HG03095 (cell line): ENCODE results near the gene RNF167.
"Not testable (repeated sequence)": the region's sequence is repeated elsewhere in the genome, so short reads cannot be mapped to it uniquely, and the experiment has no call there.

ENCODE experiments used
- ATAC-seq: cut with Tn5 transposase; IDR thresholded peaks from one replicate; pipeline ENCODE4 v1.9.1; 2021; ENCODE audit warnings: moderate library complexity; ENCODE audit not compliant: unreplicated experiment

RNF167 gene

DNA sequence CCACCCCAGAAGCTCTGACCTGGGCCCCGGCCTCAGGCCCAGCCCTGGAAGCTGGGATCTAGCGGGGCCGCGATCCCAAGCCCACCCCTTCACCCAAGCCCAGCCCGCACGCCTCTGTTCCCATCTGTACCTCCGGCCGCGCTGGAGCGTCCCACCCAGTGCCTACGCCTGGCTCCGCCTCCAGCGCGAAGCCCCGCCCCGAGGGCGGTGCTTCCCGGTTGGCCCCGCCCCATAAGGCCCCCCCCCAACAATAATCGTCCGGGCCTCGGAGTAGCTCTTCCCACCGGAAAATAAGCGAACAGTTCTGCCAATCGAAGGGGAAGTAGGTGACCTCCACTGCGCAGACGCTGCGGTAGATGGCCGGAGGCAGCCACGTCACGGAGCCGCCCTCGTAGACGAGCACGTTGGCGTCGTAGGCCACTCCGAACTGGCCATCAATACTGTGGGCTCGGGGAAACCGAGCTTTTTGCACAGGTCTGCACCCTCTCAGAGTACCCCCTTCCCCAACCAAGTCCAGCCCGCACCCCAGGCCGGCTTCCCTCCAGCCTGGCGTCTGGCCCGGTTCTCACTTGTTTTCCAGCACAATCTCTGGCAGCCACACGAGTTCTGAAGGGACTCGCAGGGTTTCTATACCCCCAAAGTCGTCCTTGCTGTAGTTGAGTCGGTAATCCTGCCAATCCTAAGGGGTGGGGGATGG lies 38.3 kb upstream of the RNF167 start:
- ATAC-seq = no peak

DNA sequence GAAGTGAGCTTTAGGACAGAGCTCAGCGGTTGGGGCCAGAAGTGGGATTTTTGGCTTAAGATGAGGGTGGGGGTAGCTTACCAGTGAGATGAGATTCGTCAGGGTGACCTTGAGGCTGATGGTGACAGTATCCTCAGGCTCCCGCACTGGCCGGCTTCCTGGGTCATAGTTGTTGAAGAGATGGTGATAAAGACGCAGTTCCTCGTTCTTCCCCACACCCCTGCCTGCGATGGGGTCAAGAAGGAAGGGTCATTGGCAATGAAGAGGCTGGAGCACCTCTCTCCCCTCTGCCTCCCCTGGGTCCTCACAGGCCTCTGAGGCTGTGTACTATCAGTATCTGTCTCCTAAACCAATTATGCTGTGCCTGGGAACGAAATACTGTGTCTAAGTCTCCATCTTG lies 37.5 kb upstream of the RNF167 start:
- ATAC-seq = no peak

- ATAC-seq = no peak
These were observed 36.8 kb upstream of the RNF167 start, which contains the start of gene CHRNE for GRCh38 chr17:4903051-4903818. TSS of gene CHRNE (minus strand) at chr17:4903098. CDS start at chr17:4903063, 35 bp downstream.

DNA sequence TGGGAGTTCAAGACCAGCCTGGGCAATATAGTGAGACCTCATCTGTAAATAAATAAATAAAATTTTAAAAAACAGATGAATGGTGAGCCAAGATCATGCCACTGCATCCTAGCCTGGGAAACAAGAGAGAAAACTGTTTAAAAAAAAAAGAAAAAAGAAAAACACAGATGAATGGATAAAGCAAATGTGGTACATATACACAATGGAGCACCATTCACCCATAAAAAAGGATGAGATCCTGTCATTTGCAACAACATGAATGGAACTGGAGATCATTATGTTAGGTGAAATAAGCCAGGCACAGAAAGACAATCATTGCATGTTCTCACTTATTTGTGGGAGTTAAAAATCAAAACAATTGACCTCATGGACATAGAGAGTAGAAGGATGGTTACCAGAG lies 33.4 kb upstream of the RNF167 start:
- ATAC-seq = not testable (repeated sequence)

GRCh38 chr17:4908301-4908700 lies 31.8 kb upstream of the RNF167 start:
- ATAC-seq = no peak

DNA sequence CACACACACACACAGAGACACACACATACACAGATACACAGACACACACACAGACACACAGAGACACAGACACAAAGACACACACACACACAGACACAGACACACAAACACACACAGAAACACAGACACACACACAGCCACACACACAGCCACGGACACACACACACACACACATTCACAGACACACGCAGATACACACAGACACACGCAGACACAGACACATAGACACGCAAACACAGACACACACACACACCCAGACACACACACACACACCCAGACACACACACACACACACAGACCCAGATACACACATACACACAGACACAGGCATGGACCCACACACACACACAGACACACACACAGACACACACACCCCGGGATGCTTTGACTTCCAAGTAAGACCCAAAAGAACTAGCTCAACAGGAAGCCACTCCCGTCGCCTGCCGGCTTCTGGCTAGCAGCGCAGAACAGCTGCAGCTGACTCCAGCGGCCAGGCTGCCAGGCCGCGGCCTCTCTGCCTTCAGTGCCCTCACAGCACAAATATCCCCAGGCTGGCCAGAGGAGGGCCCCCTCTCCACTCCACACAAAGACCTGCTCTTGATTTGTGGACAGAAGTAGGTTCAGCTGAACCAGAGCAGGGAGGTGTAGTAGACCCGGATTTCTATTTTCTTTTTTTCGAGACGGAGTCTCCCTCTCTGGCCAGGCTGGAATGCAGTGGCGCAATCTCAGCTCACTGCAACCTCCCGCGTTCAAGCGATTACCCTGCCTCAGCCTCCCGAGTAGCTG lies 31.2 kb upstream of the RNF167 start:
- ATAC-seq = no peak

DNA sequence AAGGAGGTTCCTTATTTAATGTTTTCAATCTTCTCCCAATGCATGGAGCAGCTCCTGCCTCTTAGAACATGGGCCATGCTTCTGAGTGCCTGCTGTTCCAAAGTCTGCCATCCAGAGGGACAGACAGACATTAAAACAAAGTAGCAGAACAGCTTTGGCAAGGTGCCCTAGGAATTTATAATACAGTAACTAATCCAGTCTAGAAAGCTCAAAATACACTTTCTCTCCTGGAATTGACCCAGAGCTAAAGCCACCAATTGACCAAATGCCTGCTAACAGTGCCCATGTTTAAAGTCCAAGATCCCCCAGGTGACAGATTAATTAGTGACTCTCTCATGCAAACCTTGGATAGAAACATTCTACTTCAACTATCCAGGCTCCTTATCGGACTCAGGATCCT lies 26.1 kb upstream of the RNF167 start:
- ATAC-seq = no peak

GRCh38 chr17:4914551-4914950 lies 25.5 kb upstream of the RNF167 start:
- not testable (repeated sequence) for ATAC-seq

DNA sequence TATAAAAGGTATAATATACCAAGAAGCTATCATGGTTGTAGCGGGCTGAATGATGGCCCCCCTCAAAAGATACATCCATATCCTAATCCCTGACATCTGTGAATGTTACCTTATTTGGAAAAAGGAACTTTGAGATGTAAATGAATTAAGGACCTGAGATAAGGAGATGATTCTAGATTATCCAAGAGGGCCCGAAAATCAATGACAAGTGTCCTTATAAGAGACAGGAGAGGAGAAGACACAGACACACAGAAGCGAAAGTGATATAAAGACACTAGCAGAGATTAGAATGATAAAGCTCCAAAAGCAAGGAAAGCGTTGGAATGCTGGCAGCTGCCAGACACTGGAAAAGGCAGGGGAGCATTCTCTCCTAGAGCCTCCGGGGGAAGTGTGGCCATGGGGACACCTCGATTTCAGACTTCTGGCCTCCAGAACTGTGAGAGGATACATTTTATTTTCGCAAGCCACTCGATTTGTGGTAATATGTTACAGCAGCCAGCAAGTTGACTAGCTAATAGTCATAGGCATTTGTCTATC lies 20.5 kb upstream of the RNF167 start:
- no peak for ATAC-seq

- no peak for ATAC-seq
These were observed 19.6 kb upstream of the RNF167 start for GRCh38 chr17:4920351-4921048.

DNA sequence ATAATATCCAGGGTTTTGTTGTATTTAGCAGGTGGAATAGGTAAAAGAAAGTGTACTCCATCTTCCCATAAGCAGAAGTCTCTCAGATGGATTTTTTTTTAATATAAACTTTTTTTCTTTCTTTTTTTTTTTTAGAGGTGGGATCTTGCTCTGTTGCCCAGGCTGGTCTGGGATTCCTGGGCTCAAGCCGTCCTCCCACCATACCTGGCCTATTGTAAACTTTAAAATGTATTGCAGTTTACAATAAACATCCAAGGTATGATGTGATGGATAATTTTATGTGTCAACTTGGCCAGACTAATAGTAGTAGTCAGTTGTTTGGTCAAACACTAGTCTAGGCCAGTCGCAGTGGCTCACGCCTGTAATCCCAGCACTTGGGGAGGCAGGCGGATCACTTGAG lies 18.7 kb upstream of the RNF167 start:
- no peak for ATAC-seq

DNA sequence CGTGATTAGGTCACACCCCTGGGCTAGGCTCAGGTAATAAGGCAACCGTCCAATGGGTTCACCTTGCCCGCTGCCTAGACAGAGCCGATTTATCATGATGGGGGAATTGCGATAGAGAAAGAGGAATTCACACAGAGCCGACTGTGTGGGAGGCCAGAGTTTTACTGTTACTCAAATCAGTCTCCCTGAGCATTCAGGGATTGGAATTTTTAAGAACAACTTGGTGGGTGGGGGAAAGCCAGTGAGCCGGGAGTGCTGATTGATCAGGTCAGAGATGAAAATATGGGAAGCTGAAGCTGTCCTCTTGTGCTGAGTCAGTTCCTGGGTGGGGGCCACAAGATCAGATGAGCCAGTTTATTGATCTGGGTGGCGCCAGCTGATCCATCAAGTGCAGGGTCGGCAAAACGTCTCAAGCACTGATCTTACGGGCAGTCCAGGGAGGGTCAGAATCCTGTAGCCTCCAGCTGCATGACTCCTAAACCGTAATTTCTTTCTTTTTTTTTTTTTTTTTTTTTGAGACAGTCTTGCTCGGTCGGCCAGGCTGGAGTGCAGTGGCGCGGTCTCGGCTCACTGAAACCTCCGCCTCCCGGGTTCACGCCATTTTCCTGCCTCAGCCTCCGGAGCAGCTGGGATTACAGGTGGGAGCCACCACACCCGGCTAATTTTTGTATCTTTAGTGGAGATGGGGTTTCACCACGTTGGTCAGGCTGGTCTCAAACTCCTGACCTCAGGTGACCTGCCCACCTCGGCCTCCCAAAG lies 13.3 kb upstream of the RNF167 start:
- not testable (repeated sequence) for ATAC-seq

- ATAC-seq = no peak
These were observed 11.2 kb upstream of the RNF167 start for GRCh38 chr17:4928881-4929280.

- no peak for ATAC-seq
These were observed 8.1 kb upstream of the RNF167 start, which contains the start of gene GP1BA for GRCh38 chr17:4931963-4932362. TSS of gene GP1BA (plus strand) at chr17:4932277. CDS start at chr17:4932605, 328 bp downstream.

GRCh38 chr17:4932756-4933155 lies 7.3 kb upstream of the RNF167 start:
- ATAC-seq = no peak

DNA sequence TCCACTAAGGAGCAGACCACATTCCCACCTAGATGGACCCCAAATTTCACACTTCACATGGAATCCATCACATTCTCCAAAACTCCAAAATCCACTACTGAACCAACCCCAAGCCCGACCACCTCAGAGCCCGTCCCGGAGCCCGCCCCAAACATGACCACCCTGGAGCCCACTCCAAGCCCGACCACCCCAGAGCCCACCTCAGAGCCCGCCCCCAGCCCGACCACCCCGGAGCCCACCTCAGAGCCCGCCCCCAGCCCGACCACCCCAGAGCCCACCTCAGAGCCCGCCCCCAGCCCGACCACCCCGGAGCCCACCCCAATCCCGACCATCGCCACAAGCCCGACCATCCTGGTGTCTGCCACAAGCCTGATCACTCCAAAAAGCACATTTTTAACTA lies 6.4 kb upstream of the RNF167 start:
- no peak for ATAC-seq

- ATAC-seq = no peak
These were observed 5.7 kb upstream of the RNF167 start for GRCh38 chr17:4934173-4934979.

DNA sequence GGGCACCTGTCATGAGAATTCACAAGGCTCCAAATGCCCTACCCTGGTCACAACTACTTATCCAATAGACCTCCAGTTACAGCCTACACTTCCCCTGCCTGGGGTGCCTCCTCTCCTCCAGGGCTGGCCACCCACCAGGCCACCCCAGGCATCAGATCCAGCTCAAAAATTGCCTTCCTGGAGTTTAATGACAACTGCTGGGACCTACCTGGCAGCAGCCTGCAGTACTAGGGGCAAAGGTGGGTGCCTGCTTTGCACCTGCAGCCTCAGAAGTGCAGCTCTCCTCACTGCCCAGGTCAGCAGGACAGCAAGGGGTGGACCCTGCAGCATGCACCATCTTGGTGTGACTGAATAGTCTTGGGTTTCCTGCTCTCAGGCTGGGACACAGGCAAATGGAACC lies 4.4 kb upstream of the RNF167 start:
- ATAC-seq = no peak

DNA sequence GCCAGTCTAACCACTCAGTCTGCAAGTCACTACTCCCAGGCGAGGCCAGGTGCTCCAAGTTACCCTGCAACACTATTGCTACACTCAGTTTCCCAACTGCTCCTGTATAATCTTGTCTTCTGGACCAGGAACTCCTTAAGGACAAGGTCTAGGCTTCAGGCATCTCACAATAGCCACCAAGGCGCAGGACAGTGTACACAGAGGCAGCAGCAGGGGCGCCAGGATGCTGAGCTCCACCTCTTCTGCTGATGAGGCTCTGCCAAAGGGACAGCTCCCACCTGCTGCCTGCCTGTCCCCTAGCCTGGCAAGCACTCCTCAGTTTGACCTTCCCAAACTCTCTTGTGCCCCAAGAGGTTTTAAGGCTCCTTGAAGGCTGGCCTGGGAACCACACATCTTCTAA lies 3.6 kb upstream of the RNF167 start:
- no peak for ATAC-seq
